Measurements from ENCODE around the gene SLC16A8.

SLC16A8 gene

DNA sequence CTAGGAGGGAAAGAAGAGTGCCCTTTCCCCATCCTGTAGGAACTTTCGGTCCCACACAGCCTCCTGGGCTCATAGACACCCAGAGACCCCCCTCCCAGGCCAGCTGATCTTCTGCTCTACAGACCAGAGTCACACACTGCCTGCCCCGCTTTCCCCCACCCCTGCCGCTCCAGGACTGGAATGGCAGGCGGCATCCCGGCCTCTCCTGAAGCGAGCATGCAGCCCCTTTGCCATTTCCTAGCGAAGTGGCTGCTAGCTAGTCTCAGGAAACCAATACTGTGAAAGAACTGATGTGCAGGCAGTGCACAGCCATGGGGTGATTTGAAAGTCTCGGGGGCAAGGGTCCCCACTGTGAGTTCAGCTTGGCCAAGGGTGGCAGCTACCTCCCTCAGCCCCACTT lies 18.4 kb downstream of the SLC16A8 start:
- TF ChIP-seq, protein P1, sequence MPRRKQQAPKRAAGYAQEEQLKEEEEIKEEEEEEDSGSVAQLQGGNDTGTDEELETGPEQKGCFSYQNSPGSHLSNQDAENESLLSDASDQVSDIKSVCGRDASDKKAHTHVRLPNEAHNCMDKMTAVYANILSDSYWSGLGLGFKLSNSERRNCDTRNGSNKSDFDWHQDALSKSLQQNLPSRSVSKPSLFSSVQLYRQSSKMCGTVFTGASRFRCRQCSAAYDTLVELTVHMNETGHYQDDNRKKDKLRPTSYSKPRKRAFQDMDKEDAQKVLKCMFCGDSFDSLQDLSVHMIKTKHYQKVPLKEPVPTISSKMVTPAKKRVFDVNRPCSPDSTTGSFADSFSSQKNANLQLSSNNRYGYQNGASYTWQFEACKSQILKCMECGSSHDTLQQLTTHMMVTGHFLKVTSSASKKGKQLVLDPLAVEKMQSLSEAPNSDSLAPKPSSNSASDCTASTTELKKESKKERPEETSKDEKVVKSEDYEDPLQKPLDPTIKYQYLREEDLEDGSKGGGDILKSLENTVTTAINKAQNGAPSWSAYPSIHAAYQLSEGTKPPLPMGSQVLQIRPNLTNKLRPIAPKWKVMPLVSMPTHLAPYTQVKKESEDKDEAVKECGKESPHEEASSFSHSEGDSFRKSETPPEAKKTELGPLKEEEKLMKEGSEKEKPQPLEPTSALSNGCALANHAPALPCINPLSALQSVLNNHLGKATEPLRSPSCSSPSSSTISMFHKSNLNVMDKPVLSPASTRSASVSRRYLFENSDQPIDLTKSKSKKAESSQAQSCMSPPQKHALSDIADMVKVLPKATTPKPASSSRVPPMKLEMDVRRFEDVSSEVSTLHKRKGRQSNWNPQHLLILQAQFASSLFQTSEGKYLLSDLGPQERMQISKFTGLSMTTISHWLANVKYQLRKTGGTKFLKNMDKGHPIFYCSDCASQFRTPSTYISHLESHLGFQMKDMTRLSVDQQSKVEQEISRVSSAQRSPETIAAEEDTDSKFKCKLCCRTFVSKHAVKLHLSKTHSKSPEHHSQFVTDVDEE (CRISPR knock-in tag; IDR thresholded peaks at IDR 0.05) = no peak
- TF ChIP-seq PPARA (CRISPR knock-in tag; IDR thresholded peaks at IDR 0.05; ENCODE audit: borderline replicate concordance) = no peak
- no peak for TF ChIP-seq ARNTL (CRISPR knock-in tag; IDR thresholded peaks at IDR 0.05; ENCODE audit: borderline replicate concordance, low read depth)
- TF ChIP-seq, protein P2, sequence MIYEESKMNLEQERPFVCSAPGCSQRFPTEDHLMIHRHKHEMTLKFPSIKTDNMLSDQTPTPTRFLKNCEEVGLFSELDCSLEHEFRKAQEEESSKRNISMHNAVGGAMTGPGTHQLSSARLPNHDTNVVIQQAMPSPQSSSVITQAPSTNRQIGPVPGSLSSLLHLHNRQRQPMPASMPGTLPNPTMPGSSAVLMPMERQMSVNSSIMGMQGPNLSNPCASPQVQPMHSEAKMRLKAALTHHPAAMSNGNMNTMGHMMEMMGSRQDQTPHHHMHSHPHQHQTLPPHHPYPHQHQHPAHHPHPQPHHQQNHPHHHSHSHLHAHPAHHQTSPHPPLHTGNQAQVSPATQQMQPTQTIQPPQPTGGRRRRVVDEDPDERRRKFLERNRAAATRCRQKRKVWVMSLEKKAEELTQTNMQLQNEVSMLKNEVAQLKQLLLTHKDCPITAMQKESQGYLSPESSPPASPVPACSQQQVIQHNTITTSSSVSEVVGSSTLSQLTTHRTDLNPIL (CRISPR knock-in tag; IDR thresholded peaks at IDR 0.05; ENCODE audit: low read depth) = no peak
- TF ChIP-seq CSDC2 (CRISPR knock-in tag; IDR thresholded peaks at IDR 0.05) = no peak
- TF ChIP-seq ISL1 (CRISPR knock-in tag; IDR thresholded peaks at IDR 0.05) = no peak
- TF ChIP-seq GLIS3 (CRISPR knock-in tag; IDR thresholded peaks at IDR 0.05) = no peak
- TF ChIP-seq OSR1 (CRISPR knock-in tag; IDR thresholded peaks at IDR 0.05) = no peak
- TF ChIP-seq ZNF8 (CRISPR knock-in tag; IDR thresholded peaks at IDR 0.05) = no peak
- no peak for TF ChIP-seq TCF4 (CRISPR knock-in tag; IDR thresholded peaks at IDR 0.05; ENCODE audit: borderline replicate concordance)
- TF ChIP-seq, protein P3, sequence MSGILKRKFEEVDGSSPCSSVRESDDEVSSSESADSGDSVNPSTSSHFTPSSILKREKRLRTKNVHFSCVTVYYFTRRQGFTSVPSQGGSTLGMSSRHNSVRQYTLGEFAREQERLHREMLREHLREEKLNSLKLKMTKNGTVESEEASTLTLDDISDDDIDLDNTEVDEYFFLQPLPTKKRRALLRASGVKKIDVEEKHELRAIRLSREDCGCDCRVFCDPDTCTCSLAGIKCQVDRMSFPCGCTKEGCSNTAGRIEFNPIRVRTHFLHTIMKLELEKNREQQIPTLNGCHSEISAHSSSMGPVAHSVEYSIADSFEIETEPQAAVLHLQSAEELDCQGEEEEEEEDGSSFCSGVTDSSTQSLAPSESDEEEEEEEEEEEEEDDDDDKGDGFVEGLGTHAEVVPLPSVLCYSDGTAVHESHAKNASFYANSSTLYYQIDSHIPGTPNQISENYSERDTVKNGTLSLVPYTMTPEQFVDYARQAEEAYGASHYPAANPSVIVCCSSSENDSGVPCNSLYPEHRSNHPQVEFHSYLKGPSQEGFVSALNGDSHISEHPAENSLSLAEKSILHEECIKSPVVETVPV (CRISPR knock-in tag; IDR thresholded peaks at IDR 0.05) = no peak
- no peak for TF ChIP-seq TOX (CRISPR knock-in tag; IDR thresholded peaks at IDR 0.05; ENCODE audit: borderline replicate concordance)
- TF ChIP-seq, protein P4, sequence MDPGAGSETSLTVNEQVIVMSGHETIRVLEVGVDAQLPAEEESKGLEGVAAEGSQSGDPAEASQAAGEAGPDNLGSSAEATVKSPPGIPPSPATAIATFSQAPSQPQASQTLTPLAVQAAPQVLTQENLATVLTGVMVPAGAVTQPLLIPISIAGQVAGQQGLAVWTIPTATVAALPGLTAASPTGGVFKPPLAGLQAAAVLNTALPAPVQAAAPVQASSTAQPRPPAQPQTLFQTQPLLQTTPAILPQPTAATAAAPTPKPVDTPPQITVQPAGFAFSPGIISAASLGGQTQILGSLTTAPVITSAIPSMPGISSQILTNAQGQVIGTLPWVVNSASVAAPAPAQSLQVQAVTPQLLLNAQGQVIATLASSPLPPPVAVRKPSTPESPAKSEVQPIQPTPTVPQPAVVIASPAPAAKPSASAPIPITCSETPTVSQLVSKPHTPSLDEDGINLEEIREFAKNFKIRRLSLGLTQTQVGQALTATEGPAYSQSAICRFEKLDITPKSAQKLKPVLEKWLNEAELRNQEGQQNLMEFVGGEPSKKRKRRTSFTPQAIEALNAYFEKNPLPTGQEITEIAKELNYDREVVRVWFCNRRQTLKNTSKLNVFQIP (CRISPR knock-in tag; IDR thresholded peaks at IDR 0.05; ENCODE audit: borderline replicate concordance, low read depth) = no peak
- no peak for TF ChIP-seq BACH2 (CRISPR knock-in tag; IDR thresholded peaks at IDR 0.05; ENCODE audit: borderline replicate concordance)
- no peak for ATAC-seq

DNA sequence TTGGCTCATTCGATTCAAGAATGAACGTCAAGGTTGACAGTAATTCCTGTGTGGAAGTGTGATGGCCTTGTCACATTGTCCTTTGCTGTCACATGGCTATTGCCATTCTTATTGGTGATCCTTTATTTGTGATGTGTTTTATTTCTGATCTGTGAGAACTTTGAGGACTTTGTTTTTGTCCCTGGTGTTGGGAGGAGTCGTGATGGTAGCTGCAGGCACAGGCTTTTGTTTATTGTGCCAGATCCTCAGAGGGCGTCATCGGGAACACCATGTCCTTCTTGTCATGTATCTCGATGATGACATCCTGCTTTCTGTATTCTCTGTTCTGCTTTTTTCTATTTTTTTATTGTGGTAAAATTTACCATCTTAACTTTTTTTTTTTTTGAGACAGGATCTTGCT lies 21.2 kb downstream of the SLC16A8 start:
- TF ChIP-seq BACH2 (CRISPR knock-in tag; IDR thresholded peaks at IDR 0.05; ENCODE audit: borderline replicate concordance) (no peak), SNAI2 (CRISPR knock-in tag; IDR thresholded peaks at IDR 0.05) (no peak), RARB (CRISPR knock-in tag; IDR thresholded peaks at IDR 0.05) (no peak), ZFP3 (CRISPR knock-in tag; IDR thresholded peaks at IDR 0.05) (no peak), ZNF70 (CRISPR knock-in tag; IDR thresholded peaks at IDR 0.05) (no peak)
- TF ChIP-seq, protein P2 (CRISPR knock-in tag; IDR thresholded peaks at IDR 0.05; ENCODE audit: low read depth) = no peak
- TF ChIP-seq, protein P1 (CRISPR knock-in tag; IDR thresholded peaks at IDR 0.05) = no peak
- no peak for ATAC-seq
